GM19240 (cell line): ENCODE measurements around the gene TNRC18.

ENCODE experiments used
- DNase-seq: peaks from one replicate; pipeline ENCODE4 v3.0.0; 2011; ENCODE audit warnings: low spot score; ENCODE audit not compliant: insufficient read length

TNRC18 gene

DNA sequence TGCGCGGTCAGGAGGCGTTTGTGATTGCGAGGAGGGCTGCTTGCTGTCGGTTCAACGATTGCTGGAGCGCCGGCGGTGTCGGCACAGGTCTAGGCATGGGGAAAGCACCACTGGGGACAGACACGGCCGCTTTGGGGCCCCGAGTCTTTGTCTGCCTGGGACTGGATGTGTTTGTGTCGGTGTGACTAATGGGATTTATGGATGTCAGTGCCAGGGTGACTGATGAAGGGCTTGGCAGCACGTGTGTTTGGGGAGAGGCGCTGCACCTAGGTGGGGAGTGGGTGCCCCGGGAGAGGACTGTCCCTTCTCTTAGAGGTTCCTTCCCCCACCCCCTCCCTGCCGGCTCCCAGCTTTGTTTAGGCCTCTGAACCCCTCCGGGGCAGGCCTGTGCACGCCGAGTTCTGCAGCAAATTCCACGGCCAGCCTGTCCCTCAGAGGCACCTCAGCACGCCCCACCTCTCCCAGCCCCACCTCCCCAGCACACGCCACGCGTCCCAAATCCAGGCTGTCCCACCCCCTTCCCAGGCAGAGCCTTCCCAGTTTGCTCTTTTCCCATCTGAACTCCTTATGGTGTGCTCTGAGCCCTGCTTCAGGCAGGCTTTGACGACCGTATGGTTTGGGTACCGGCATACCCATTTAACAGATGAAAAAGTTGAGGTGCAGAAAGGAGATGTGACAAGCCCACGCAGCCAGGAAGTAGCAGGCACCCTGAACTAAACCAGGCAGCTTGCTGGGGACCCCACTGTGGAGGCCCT, 6.4 kb upstream of the TNRC18 start:
- DNase-seq: no peak

DNA sequence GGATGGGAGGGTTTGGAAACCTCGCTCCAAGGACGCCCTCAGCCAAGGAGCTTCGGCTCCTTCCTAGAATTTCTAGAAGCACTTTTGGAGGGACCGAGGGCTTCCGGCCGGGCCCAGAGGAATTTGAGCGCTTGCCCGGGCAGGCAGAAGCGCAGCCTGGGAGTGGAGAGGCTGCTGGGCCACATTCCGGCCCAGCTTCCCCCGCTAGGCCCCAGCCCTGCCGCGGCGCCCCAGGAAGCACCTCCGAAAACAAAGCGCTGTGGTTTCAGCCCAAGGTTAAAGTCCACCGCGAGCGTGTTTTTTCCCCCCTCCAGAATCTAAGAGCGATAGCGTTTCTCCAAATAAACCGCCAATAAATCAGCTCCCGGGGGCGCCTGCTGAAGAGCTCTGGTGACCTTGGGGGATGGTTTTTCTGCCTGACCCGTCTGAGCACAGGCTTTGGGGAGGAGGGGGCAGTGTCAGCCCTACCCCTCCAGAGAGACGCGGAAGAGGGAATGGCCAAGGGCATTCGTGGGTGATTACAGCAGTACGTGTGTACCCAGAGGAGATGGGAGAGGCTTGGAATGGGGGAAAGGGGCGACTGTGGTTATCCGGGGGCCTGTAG, 5.7 kb upstream of the TNRC18 start:
- no peak for DNase-seq

DNA sequence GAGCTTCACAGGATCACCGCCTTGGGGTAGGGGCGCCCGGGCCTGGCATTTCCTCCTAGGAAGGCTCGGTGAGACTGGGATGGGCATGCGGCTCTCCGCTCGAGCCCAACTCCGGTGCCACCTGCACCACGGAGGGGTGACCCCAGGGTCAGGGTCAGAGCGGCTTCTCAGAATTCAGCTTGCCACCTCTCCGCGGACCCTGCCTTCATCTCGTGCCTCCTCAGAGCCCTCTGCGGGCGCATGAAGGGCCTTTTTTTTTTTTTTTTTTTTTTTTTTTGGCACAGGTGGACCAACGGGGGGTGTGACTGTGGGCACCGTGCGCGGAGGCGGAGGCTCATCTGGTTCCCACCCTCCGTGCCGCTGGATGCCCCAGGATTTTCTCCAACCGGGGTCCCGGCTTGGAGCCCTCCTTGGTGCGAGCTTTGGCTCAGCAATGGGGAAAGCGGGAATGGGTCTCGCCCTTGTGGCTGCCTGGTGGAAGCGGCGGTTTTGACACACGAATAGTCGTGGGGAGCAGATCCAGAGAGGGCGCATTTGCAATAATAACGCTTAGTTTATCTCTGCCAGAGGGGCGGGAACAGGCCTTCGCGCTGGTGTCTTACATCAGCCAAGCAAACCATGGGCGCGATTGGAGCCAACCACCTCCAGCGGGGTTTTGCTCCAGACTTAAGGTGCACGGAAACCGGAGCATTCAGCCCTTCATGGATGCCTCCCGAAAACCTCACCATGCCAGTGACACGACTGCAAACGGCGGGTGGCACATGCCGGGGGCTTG, 5.0 kb upstream of the TNRC18 start:
- no peak for DNase-seq

DNA sequence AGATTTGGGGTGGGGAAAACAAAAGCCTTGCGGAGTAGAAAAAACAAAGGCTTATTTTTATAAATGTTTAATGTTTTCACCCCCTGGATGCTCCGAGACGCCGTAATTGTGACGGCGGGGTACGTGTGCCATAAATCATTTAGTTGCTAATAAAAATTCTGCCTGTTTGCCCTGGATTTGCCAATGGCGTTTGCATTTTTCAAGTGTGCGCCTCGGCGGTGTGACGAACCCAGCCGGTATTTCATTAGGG, 2.5 kb upstream of the TNRC18 start:
- DNase-seq: no peak

DNA sequence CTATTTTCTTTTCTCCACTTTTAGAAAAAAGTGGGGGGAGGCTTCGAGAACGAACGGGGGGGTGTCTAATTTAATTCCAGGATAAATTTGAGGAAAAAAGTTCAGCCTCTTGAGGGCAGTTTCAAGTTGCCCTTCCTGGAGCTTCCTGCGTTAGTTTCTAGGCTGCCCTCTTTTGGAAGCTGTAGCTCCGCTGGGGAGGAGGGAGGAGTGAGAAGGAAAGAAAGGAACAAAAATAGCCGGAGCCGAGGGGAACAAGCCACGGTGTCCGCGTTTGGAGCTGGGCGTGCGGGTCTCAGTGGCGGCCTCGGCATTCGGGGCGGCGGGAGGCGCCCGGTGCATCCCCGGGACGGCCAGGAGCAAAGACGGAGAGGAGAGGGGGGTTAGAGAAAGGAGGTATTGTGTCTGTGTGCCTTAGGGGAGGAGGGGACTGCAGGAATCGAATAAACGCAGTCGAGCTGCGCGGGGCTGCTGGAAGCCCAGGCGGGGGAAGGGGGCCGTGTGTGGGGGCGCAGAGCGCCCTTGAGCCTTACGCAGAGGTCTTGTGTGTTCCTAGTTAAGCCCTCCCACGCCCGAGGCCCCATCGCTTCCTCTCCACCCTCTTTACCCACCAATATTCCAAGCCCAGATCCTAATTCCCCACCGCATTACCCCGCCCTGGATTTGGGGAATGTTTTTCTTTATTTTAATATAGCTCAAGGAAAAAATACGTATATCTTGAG, 2.0 kb upstream of the TNRC18 start:
- no peak for DNase-seq

DNA sequence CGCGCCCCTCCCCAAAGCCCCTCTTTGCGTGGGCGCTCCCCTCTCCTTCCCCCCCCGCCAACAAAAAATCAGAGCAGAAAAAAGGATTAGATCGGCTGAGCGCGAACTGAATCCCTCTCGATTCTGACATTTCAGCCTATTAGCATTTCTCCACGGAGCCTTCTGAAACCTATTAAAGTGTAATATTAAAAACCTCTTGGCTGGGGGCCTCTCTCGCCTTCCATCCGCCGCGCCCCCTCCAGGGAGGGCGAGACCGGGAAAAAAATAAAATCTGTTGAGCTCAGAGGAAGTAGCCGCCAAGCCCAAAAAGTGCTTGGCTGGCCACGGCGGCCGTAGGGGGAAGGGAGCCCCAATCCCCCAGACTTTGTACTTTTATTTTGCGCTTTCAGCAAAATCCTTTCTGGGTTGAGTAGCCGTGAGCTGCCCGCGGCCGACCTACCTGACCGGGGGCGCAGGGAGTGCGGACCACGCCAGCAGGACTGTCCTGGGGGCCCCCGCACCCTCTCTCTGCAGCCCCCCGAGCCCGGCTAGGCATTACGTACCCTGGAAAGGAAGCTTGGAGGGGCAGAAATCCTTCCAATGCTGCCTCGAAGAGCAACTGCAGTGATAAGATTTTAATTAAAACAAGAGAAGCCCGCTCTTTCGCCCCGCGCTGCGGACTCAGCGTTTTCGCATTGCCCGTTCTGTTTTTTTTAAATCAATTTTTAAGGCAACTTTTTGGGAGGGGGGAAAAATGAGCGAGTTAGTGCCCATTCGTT, 1.3 kb upstream of the TNRC18 start:
- no peak for DNase-seq

DNA sequence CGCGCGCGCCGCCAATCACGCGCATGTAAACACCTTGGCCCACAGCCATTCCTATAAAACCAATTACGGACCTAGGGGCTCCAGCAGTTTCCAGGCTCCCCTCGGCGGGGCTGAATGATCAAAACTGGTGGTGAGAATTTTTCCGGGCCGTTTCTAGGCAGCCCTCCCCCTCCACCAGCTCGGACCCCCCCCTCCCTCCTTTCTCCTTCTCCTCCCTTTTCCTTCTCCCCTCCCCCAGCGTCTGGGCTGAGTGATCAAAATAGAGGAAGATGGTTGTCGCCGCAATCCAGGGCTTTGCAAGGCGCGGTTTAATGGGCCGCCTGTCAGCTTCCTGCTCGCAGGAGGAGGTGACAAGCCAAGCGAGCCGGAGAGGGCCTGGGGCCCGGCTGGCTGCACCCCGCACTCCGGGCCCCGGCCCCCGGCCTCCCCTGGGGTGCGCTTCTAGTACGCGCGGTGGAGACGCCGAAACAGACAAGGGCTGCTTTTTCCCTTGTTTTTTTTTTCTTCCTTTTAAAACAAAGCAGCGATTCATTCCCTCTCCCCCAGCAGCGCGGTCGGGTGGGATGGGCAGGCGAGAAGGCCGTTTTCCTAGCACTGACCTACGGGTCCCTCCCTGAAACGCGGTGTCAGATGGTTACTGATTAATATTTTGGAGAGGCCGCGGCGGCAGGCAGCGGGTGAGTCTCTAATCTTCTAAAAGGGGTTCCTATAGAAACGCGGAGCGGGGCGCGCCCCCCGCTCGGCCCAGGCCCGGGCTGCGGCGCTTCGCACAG, 528 bp upstream of the TNRC18 start:
- DNase-seq: no peak

DNA sequence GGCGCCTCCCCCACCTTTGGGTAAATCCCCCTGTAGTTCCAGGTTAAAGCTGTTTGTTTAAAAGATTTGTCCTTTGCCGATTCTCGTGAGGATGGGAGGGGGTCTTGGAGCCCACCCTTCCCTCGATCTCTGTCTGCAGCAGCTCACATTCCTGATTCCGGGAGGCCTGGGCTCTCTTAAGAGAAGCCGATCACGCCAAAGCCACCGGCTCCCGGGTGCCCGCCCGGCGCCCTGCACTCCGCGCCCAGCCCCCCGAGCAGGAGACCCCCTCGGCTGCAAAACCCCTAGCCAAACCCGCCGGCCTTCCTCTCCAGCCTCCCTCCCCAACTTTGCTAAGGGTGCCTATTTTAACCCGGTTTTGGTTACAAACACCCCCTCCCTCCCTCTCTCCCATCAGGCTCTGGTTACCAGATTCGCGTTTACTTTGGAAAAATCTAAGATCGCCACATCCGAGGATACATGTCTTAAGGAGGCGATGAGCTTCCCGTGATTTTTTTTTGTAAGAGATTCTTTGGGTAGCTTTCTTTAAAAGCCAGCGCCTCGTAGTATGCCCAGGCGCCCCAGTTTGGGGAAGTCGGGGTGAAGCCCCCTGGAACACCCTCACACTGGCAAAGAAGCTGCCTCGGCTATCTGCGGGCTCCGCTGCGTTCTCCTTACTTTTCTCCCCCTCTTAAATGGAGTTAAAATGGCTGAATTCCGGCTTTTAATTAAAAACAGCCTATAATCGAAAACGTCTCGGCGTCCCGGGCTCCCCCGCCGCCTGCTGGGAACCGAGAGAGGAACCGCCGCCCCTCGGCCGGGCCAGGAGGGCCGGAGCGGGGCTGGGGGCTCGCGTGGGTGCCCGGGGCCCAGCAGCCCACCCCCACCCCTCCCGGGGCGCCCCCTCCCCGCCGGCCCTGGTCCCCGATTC, 983 bp downstream of the TNRC18 start:
- no peak for DNase-seq

DNA sequence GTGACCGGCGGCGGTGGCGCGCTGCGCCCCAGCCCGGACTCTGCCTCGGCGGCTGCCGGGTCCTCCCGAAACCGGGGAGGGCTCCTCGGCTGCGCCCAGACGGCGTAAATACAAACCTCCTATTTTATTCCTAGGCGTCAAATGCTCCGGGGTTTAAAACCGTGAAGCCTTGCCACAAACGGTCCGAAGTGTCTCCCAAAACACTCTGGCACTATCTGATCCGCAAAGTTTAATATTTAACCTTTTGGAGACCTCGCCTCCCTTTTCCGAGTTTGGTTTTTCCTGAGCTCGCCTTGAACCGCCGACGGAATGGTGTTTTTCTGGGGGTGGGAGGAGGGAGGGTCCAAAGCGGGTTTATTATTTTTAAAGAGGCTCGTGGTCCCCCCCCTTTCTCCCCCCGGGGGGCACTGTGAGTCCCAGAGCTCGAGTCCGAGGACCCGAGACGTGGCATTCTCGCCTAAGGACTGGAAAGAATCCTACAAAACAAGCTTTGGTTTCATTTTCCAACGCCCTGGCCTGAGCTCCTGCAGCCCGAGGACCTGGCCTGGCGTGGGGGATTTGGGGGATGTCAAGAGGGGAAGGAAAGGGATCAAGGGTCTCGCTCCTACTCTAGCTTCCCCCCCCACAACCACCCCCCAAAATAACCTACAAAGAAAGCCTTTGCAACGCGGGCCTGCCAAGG, 1.8 kb downstream of the TNRC18 start:
- DNase-seq: no peak

DNA sequence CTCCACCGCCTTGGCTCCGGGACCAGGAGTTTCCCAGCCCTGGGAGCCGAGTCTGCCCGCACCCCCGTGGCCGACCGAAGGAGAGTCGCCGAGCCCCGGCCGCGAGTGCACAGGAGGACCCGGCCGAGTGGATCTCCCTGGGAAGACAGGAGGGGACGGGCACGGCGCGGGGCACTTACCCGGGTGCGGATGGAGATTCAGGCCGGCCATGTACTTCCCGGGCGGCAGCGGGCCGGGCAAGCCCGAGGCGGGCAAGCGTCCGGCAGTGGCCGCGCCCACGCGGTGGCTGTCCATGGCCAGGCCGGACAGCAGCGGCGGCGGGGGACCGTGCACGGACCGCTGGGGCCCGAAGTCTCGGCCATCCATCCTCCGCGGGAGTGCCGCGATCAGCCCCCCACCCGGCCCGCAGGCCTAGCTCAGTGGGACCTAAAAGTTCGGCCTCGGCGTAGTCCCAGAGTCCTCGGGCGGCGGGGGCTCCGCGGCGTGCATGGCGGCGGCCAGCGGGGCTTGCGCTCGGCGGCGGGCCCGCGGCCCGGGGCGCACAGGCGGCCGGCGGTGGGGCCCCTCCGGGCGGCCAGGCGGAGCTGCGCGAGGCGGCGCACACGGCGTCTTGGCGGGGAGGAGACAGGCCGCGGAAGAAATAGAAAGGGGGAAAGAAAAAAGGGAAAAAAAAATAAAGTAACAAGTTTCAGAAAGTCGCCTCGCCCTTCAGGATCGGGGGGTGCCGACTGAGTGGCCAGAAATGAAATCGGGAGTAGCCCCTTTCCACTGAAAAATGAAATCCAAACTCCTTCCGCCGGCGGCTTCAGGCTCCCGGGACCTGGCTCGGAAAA, 2.5 kb downstream of the TNRC18 start:
- DNase-seq: no peak

DNA sequence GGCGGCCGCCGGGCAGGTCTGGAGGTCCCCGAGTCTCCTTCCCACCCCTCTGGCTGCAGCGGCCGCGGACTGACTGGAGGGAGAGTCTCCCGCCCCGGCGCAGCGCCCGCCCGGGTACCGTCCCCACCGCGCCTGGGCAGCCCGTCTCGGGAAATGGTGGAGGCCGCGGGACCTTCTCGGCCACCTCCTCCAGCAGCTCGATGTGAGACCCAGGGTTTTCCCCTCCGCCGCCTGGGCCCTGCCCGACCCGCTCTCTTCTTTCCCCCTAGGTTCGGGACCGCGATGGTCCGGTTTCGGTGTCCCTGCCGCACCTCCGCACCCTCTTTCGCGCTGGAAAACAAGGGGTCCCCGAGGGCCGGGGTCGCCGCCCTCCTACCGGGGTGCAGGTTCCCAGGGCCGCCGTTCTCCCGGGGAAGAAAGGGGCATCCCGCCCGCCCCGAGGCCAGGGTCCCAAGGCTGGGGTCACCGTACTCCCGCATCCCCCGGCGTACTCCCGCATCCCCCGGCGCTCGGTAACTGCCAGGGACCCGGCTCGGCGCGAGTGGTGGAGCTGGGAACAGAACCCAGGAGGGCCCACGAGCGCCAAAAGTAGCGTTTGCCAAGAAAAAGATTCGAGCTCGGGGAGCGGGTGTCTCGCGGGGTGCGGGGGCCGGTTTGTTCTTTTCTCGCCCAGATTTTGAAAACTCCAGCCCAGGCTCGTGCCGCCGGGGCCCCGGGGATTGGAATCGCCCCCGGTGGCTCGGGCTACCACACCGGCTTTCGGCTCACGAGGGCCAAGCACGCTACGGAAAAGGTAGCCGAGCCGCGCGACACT, 3.4 kb downstream of the TNRC18 start:
- DNase-seq: no peak

DNA sequence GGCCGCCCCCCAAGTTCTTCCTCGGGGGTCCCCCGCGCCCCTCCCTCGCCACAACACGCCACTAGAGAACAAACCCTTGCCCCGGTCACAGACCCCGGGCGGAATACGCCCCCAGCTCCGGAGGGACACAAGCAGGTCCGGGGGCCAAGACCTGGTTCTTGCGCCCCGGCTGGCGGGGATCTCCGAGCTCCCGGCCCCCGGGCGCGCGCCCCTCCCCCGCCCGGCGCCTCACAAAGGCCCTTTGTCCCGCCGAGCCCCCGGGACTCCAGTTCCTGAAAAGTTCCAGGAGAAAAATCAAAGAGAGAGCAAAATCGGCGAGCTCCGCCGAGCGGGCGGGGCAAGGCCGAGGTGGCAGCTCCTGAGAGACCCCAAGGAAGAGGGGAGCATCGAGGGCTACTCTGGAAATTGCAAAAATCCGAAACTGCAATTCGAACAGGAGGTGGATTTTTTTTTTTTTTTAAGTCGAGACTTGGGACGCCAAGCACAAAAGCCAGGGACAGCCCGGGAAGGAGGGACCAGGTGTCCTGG, 4.0 kb downstream of the TNRC18 start:
- DNase-seq: no peak

DNA sequence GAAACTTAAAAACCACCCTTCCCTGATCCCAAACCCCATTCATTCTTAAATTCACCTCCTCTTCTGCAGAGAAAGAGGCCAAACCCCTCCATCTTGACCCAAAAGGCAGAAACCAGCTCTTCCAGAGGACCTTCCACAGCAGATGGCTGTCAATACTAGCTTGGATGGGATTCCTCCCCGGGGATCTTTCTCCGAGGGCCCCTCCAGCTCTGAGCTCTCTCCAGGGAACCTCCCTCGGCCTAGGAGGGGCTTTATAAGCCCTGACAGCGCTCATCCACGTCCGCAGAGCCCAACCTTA, 5.4 kb downstream of the TNRC18 start:
- no peak for DNase-seq

DNA sequence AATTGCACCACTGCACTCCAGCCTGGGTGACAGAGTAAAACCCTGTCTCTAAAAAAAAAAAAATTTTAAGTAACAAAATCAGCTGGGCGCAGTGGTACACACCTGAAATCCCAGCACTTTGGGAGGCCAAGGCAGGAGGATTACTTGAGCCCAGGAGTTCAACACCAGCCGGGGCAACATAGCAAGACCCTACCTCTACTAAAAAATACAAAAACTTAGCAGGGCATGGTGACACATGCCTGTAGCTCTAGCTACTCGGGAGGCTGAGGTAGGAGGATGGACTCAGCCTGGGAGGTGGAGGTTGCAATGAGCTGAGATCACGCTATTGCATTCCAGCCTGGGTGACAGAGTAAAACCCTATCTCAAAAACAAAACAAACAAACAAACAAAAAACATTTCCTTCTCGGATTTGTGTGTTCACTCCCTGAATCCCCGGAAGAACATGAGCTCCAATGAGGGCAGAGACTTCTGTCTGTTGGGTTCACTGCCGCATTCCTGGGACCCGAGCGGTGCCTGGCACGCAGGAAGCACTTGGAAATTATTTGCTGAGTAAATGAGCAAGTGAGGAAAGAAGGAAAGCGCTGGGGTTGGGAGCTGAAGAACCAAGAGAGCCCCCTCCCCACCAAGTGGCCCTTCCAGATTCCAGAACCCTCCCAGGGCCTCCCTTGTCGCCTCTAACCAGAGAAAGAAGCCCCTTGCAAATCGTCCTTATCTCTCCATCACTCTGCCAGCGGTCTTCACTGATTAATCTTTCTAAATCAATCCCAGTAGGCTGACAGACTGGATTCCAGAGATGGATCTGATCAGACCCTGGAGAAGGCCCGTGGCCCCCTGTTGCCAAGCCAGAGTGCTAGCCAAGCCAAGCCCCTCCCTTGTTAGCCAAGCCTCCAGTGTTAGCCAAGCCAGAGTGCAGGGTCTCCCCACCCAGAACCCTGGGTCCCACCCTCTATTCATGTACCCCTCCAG, 6.2 kb downstream of the TNRC18 start:
- no peak for DNase-seq

DNA sequence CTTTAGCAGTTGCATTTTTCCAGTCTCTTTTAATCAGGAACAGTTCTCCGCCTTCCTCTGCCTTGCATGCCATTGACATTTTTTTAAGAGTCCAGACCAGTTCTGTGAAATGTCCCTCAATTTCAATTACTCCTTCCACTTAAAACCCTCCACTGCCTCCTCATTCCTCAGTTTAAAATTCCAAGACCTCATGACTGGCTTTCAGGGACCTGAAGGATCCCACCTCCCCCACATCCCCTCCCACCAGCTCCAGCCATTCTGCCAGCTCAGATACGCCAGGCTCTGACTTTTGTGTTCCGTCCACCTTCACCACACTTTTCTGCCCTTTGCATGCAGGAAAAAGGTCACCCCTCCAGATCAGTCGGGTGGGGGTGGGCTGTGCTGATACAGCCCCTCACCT, 8.7 kb downstream of the TNRC18 start:
- DNase-seq: no peak

DNA sequence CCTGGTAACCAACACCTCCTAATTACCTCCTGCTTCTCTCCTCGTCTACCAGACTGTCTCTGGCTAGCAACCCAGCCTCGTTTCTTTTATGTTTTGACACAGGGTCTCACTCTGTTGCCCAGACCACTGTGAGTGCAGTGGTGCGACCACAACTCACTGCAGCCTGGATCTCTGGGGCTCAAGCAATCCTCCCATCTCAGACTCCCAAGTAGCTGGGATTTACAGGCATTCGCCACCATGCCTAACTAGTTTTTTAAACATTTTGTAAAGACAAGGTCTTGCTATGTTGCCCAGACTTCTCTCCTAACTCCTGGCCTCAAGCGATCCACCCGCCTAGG, 10.2 kb downstream of the TNRC18 start:
- no peak for DNase-seq
